Measurements from ENCODE around the gene ACAD10.
A peak's percentile ranks its signal among the peaks of the same experiment; 100 is the strongest.
"Not testable (repeated sequence)": the region's sequence is repeated elsewhere in the genome, so short reads cannot be mapped to it uniquely, and the experiment has no call there.

Gene ACAD10

GRCh38 chr12:111685811-111686573, at the start of gene ACAD10, which contains the start of gene BRAP:
Gene ACAD10, plus strand, starts transcription at chr12:111686053. Its CDS starts 6,657 bp downstream, at chr12:111692710.
Gene BRAP, minus strand, starts transcription at chr12:111685956. Its CDS starts 164 bp downstream, at chr12:111685792.
- DNase-seq, result peak; percentile 87

GRCh38 chr12:111636209-111636945, 49.5 kb upstream of the ACAD10 start:
- no peak for DNase-seq

- DNase-seq, result no peak
Measured at GRCh38 chr12:111638556-111638955, 47.3 kb upstream of the ACAD10 start.

GRCh38 chr12:111640506-111640905, 45.3 kb upstream of the ACAD10 start:
- DNase-seq, result no peak

GRCh38 chr12:111642681-111643426, 43.0 kb upstream of the ACAD10 start:
- no peak for DNase-seq

- no peak for DNase-seq
Measured at GRCh38 chr12:111643427-111643826, 42.4 kb upstream of the ACAD10 start.

GRCh38 chr12:111645433-111645832, 40.4 kb upstream of the ACAD10 start:
- no peak for DNase-seq

- DNase-seq, result no peak
Measured at GRCh38 chr12:111650912-111651311, 34.9 kb upstream of the ACAD10 start.

- not testable (repeated sequence) for DNase-seq
Measured at GRCh38 chr12:111652530-111652929, 33.3 kb upstream of the ACAD10 start.

- no peak for DNase-seq
Measured at GRCh38 chr12:111653596-111653995, 32.3 kb upstream of the ACAD10 start.

GRCh38 chr12:111655356-111655755, 30.5 kb upstream of the ACAD10 start:
- DNase-seq, result no peak

- DNase-seq, result no peak
Measured at GRCh38 chr12:111656016-111656415, 29.8 kb upstream of the ACAD10 start.

GRCh38 chr12:111664499-111664898, 21.4 kb upstream of the ACAD10 start:
- DNase-seq, result no peak

- no peak for DNase-seq
Measured at GRCh38 chr12:111664961-111665865, 20.6 kb upstream of the ACAD10 start.

- DNase-seq, result no peak
Measured at GRCh38 chr12:111672822-111673381, 13.0 kb upstream of the ACAD10 start.

GRCh38 chr12:111673503-111673902, 12.3 kb upstream of the ACAD10 start:
- no peak for DNase-seq

- no peak for DNase-seq
Measured at GRCh38 chr12:111677186-111677585, 8.7 kb upstream of the ACAD10 start.

GRCh38 chr12:111684485-111685198, 1.2 kb upstream of the ACAD10 start:
- DNase-seq, result not testable (repeated sequence)

- no peak for DNase-seq
Measured at GRCh38 chr12:111685322-111685810, 487 bp upstream of the ACAD10 start.

GRCh38 chr12:111686574-111687105, 787 bp downstream of the ACAD10 start:
- DNase-seq, result no peak

GRCh38 chr12:111687255-111687654, 1.4 kb downstream of the ACAD10 start:
- no peak for DNase-seq
